GM23338 (cell line): ENCODE data around the gene SNPH.

Experiments used
- CREB1 ChIP-seq: fragments of 250-450 bp; sonication (Bioruptor Pico); IDR thresholded peaks from 2 replicates; pipeline ENCODE4 v1.5.0; 2020; ENCODE audit warnings: low read depth, mild to moderate bottlenecking, moderate library complexity
- CTCF ChIP-seq, 2 experiments: fragments of 200-600 bp in 1 of 2; sonication (generic) in 1 of 2; conservative IDR thresholded peaks; 2 replicates each; pipeline versions ENCODE4 v1.5.1 to v1.6.1; 2016 to 2017; ENCODE audit warnings: antibody characterized with exemption in 2 of 2, low read depth in 2 of 2, mild to moderate bottlenecking in 2 of 2, moderate library complexity in 1 of 2
- ETS1 ChIP-seq: IDR thresholded peaks from 2 replicates; pipeline ENCODE4 v1.6.1; 2016; ENCODE audit warnings: antibody characterized with exemption
- EZH2 ChIP-seq: fragments of 200-600 bp; sonication (generic); IDR thresholded peaks from one replicate; pipeline ENCODE4 v1.8.0; 2017; ENCODE audit warnings: antibody characterized with exemption, mild to moderate bottlenecking, low read depth; ENCODE audit not compliant: unreplicated experiment
- EZH2phosphoT487 ChIP-seq: fragments of 200-600 bp; sonication (generic); IDR thresholded peaks from one replicate; pipeline ENCODE4 v1.8.1; 2018; ENCODE audit warnings: antibody characterized with exemption; ENCODE audit not compliant: unreplicated experiment
- JUNB ChIP-seq: IDR thresholded peaks from one replicate; pipeline ENCODE4 v1.6.1; 2016; ENCODE audit warnings: antibody characterized with exemption; ENCODE audit not compliant: unreplicated experiment
- POLR2AphosphoS5 ChIP-seq: IDR thresholded peaks from 2 replicates; pipeline ENCODE4 v1.6.1; 2016; ENCODE audit warnings: antibody characterized with exemption, low read depth
- REST ChIP-seq: IDR thresholded peaks from one replicate; pipeline ENCODE4 v1.6.1; 2018; ENCODE audit warnings: antibody characterized with exemption; ENCODE audit not compliant: unreplicated experiment
- ZNF114 ChIP-seq: fragments of 250-450 bp; sonication (Bioruptor Pico); IDR thresholded peaks from 2 replicates; pipeline ENCODE4 v1.5.0; 2020; ENCODE audit warnings: mild to moderate bottlenecking, moderate library complexity

- TF ChIP-seq CTCF (conservative IDR thresholded peaks at IDR 0.05; ENCODE audit: low read depth in 2 of 2) (no peak), JUNB (no peak), EZH2phosphoT487 (no peak), REST (no peak), EZH2 (no peak), POLR2AphosphoS5 (no peak), ZNF114 (CRISPR knock-in tag) (no peak), CREB1 (CRISPR knock-in tag) (no peak), ETS1 (no peak)
These were observed 46.2 kb downstream of the SNPH start for GRCh38 chr20:1312308-1312707.
